ENCODE data around the gene BTBD9.

GRCh38 chr6:38407192-38407591, 232.5 kb downstream of the BTBD9 start:
- TF ChIP-seq, protein P1, sequence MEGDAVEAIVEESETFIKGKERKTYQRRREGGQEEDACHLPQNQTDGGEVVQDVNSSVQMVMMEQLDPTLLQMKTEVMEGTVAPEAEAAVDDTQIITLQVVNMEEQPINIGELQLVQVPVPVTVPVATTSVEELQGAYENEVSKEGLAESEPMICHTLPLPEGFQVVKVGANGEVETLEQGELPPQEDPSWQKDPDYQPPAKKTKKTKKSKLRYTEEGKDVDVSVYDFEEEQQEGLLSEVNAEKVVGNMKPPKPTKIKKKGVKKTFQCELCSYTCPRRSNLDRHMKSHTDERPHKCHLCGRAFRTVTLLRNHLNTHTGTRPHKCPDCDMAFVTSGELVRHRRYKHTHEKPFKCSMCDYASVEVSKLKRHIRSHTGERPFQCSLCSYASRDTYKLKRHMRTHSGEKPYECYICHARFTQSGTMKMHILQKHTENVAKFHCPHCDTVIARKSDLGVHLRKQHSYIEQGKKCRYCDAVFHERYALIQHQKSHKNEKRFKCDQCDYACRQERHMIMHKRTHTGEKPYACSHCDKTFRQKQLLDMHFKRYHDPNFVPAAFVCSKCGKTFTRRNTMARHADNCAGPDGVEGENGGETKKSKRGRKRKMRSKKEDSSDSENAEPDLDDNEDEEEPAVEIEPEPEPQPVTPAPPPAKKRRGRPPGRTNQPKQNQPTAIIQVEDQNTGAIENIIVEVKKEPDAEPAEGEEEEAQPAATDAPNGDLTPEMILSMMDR (IDR thresholded peaks at IDR 0.05) = no peak
- TF ChIP-seq POLR2A (IDR thresholded peaks at IDR 0.05) = no peak
